Measurements from ENCODE around the gene KCNIP1.

DNA sequence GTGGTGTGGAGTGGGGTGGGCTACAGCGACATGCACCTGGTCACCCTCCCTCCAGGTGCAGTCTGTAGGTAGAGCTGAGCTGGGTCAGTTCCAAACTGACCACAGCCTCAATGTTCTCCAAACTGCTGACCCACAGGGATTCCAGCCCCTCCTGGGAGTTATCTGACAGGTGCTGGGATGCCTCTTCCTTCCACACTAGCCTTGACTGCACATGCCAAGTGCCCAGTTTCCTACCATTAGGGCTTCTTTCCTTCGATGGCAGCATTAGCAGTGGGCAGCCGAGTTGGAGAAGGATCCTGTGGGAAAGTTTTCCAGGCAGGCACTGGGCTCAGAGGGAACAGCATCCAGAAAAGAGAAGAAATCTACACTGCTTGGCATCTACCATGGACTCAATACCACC lies 215.7 kb downstream of the KCNIP1 start:
- TF ChIP-seq, protein P1, sequence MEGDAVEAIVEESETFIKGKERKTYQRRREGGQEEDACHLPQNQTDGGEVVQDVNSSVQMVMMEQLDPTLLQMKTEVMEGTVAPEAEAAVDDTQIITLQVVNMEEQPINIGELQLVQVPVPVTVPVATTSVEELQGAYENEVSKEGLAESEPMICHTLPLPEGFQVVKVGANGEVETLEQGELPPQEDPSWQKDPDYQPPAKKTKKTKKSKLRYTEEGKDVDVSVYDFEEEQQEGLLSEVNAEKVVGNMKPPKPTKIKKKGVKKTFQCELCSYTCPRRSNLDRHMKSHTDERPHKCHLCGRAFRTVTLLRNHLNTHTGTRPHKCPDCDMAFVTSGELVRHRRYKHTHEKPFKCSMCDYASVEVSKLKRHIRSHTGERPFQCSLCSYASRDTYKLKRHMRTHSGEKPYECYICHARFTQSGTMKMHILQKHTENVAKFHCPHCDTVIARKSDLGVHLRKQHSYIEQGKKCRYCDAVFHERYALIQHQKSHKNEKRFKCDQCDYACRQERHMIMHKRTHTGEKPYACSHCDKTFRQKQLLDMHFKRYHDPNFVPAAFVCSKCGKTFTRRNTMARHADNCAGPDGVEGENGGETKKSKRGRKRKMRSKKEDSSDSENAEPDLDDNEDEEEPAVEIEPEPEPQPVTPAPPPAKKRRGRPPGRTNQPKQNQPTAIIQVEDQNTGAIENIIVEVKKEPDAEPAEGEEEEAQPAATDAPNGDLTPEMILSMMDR (IDR thresholded peaks at IDR 0.05), result no peak
- TF ChIP-seq POLR2A (IDR thresholded peaks at IDR 0.05), result no peak
- no peak for TF ChIP-seq EP300 (IDR thresholded peaks at IDR 0.05)

Measured in tibial nerve (tissue), 4 donors.